Activated CD4-positive, alpha-beta memory T cell treated with anti-CD3 and anti-CD28 coated beads, Interleukin-2, amount 10 ng/mL, durations not matched to agents 7 days and 5 days (primary cell): ENCODE data around the gene HOXD12. TPM values are rescaled to one million over a fixed set of nuclear protein-coding genes. Genes with fewer than 3 reads are reported as not detected.

ENCODE experiments used
- CTCF ChIA-PET: fragments of 350-600 bp; sonication (Branson Sonifier 250); formaldehyde crosslinking; loops from one replicate; lab custom pipeline; 2021; ENCODE audit warnings: antibody characterized with exemption, inconsistent platforms; lab: Charles Lee
- POLR2A ChIA-PET: fragments of 350-600 bp; sonication (Branson Sonifier 250); formaldehyde crosslinking; loops from one replicate; lab custom pipeline; 2021; ENCODE audit warnings: antibody characterized with exemption; lab: Charles Lee
- DNase-seq: peaks from one replicate; pipeline ENCODE4 v3.0.0-alpha.2; 2020
- H3K27ac Mint-ChIP-seq: one replicate; pipeline ENCODE4 v1.8.0; 2021; ENCODE audit warnings: mild to moderate bottlenecking, mixed read lengths
- H3K27me3 Mint-ChIP-seq: one replicate; pipeline ENCODE4 v1.8.0; 2021; ENCODE audit warnings: mixed read lengths
- H3K36me3 Mint-ChIP-seq: one replicate; pipeline ENCODE4 v1.8.0; 2021; ENCODE audit warnings: low read depth, mixed read lengths
- H3K4me1 Mint-ChIP-seq: one replicate; pipeline ENCODE4 v1.8.0; 2021; ENCODE audit warnings: mixed read lengths
- H3K4me3 Mint-ChIP-seq: one replicate; pipeline ENCODE4 v1.8.0; 2021; ENCODE audit warnings: mild to moderate bottlenecking, mixed read lengths
- H3K9me3 Mint-ChIP-seq: one replicate; pipeline ENCODE4 v1.8.0; 2021; ENCODE audit warnings: mixed read lengths
- total RNA-seq, 2 experiments: library from RNA; stranded (reverse); gene quantifications; one replicate each; pipeline ENCODE4 v1.2.3, GENCODE V29; 2021

HOXD12 gene
- total RNA-seq, 2 experiments from 2014 or later, result not detected

- H3K9me3 Mint-ChIP-seq, result no peaks in the 10 kb centered on the region
- H3K4me3 Mint-ChIP-seq, result no peak overlapping the region
- H3K4me1 Mint-ChIP-seq, result peaks cover 8% of the 10 kb centered on the region
- no peak for DNase-seq
- ChIA-PET CTCF (interaction anchor here (1.3 to 4.0 kb wide), 4 partner anchors 8 to 329 kb away, joined by 3 to 43 read pairs (median 13); no protein-coding TSS in a partner anchor), POLR2A (no interaction called here)
- no peak overlapping the region for H3K27ac Mint-ChIP-seq
- H3K36me3 Mint-ChIP-seq, result peaks cover 6% of the 10 kb centered on the region
- peaks cover 72% of the 10 kb centered on the region for H3K27me3 Mint-ChIP-seq
Measured at GRCh38 chr2:176125772-176126054, 26.1 kb downstream of the HOXD12 start.

- H3K9me3 Mint-ChIP-seq, result no peaks in the 10 kb centered on the region
- no peak overlapping the region for H3K4me3 Mint-ChIP-seq
- DNase-seq, result peak; percentile 61
- no peak overlapping the region for H3K27ac Mint-ChIP-seq
- H3K27me3 Mint-ChIP-seq, result peaks cover 74% of the 10 kb centered on the region
- ChIA-PET POLR2A (interaction anchor here (0.9 kb wide), 1 partner anchor 527 kb away, joined by 3 read pairs; no protein-coding TSS in a partner anchor), CTCF (interaction anchor here (0.5 to 4.0 kb wide), 26 partner anchors 9 to 1021 kb away, joined by 3 to 43 read pairs (median 6); no protein-coding TSS in a partner anchor)
- peaks cover 10% of the 10 kb centered on the region for H3K36me3 Mint-ChIP-seq
- H3K4me1 Mint-ChIP-seq, result peaks cover 16% of the 10 kb centered on the region
Measured at GRCh38 chr2:176126929-176127773, 27.6 kb downstream of the HOXD12 start.

GRCh38 chr2:176127774-176128072 lies 28.1 kb downstream of the HOXD12 start:
- H3K4me1 Mint-ChIP-seq, result peaks cover 20% of the 10 kb centered on the region
- peaks cover 10% of the 10 kb centered on the region for H3K36me3 Mint-ChIP-seq
- CTCF ChIA-PET, result interaction anchor here (0.6 to 4.0 kb wide), 14 partner anchors 12 to 1020 kb away, joined by 3 to 43 read pairs (median 8); no protein-coding TSS in a partner anchor
- DNase-seq, result no peak
- H3K27me3 Mint-ChIP-seq, result peaks cover 77% of the 10 kb centered on the region
- no peak overlapping the region for H3K4me3 Mint-ChIP-seq
- no peak overlapping the region for H3K27ac Mint-ChIP-seq
- POLR2A ChIA-PET, result no interaction called here
- no peaks in the 10 kb centered on the region for H3K9me3 Mint-ChIP-seq

- Mint-ChIP-seq H3K27me3 (peaks cover 81% of the 10 kb centered on the region), H3K4me3 (peak overlapping the region; percentile 30), H3K36me3 (peaks cover 10% of the 10 kb centered on the region), H3K9me3 (no peaks in the 10 kb centered on the region), H3K4me1 (peaks cover 22% of the 10 kb centered on the region), H3K27ac (peak overlapping the region; percentile 63)
- CTCF ChIA-PET, result interaction anchor here (0.6 to 4.0 kb wide), 11 partner anchors 11 to 524 kb away, joined by 3 to 43 read pairs (median 10); no protein-coding TSS in a partner anchor
- DNase-seq, result no peak
- POLR2A ChIA-PET, result no interaction called here
Measured at GRCh38 chr2:176128172-176128981, 28.8 kb downstream of the HOXD12 start.

- no peak for DNase-seq
- Mint-ChIP-seq H3K27me3 (peaks cover 81% of the 10 kb centered on the region), H3K36me3 (peaks cover 10% of the 10 kb centered on the region), H3K4me1 (peaks cover 22% of the 10 kb centered on the region), H3K9me3 (no peaks in the 10 kb centered on the region), H3K27ac (peak within 1 kb of the TSS; percentile 63), H3K4me3 (peak within 1 kb of the TSS; percentile 40)
- ChIA-PET POLR2A (no interaction called here), CTCF (interaction anchor here (2.4 to 4.0 kb wide), 4 partner anchors 10 to 523 kb away, joined by 9 to 43 read pairs (median 18); no protein-coding TSS in a partner anchor)
Measured at GRCh38 chr2:176128982-176129796, 29.6 kb downstream of the HOXD12 start, which contains the start of gene HOXD8. TSS of gene HOXD8 (plus strand) at chr2:176129705. CDS start at chr2:176130367, 662 bp downstream.

- Mint-ChIP-seq H3K4me1 (peaks cover 22% of the 10 kb centered on the region), H3K4me3 (no peak overlapping the region), H3K36me3 (peaks cover 10% of the 10 kb centered on the region), H3K27ac (no peak overlapping the region), H3K27me3 (peaks cover 81% of the 10 kb centered on the region), H3K9me3 (no peaks in the 10 kb centered on the region)
- DNase-seq, result no peak
- CTCF ChIA-PET, result no interaction called here
- POLR2A ChIA-PET, result no interaction called here
Measured at GRCh38 chr2:176129813-176130146, 30.2 kb downstream of the HOXD12 start.

GRCh38 chr2:176130147-176130956 lies 30.8 kb downstream of the HOXD12 start:
- Mint-ChIP-seq H3K27ac (peak overlapping the region; percentile 70), H3K4me3 (no peak overlapping the region), H3K36me3 (peaks cover 10% of the 10 kb centered on the region), H3K27me3 (peaks cover 82% of the 10 kb centered on the region), H3K4me1 (peaks cover 22% of the 10 kb centered on the region), H3K9me3 (no peaks in the 10 kb centered on the region)
- no peak for DNase-seq
- ChIA-PET POLR2A (no interaction called here), CTCF (interaction anchor here (1.2 to 3.4 kb wide), 4 partner anchors 9 to 424 kb away, joined by 4 to 10 read pairs (median 8); no protein-coding TSS in a partner anchor)

GRCh38 chr2:176130957-176131847 lies 31.6 kb downstream of the HOXD12 start:
- H3K4me1 Mint-ChIP-seq, result peaks cover 29% of the 10 kb centered on the region
- peak overlapping the region; percentile 44 for H3K4me3 Mint-ChIP-seq
- no peak for DNase-seq
- POLR2A ChIA-PET, result no interaction called here
- H3K27me3 Mint-ChIP-seq, result peaks cover 82% of the 10 kb centered on the region
- no peaks in the 10 kb centered on the region for H3K9me3 Mint-ChIP-seq
- CTCF ChIA-PET, result interaction anchor here (1.0 to 3.4 kb wide), 8 partner anchors 9 to 521 kb away, joined by 4 to 10 read pairs (median 6); partner anchors contain the start of gene HOXD10
- H3K36me3 Mint-ChIP-seq, result peaks cover 10% of the 10 kb centered on the region
- H3K27ac Mint-ChIP-seq, result peak overlapping the region; percentile 70

- H3K9me3 Mint-ChIP-seq, result no peaks in the 10 kb centered on the region
- peaks cover 10% of the 10 kb centered on the region for H3K36me3 Mint-ChIP-seq
- CTCF ChIA-PET, result interaction anchor here (0.7 to 3.4 kb wide), 9 partner anchors 8 to 521 kb away, joined by 4 to 10 read pairs (median 6); partner anchors contain the start of gene HOXD10
- peaks cover 80% of the 10 kb centered on the region for H3K27me3 Mint-ChIP-seq
- DNase-seq, result no peak
- POLR2A ChIA-PET, result no interaction called here
- H3K4me3 Mint-ChIP-seq, result no peak overlapping the region
- no peak overlapping the region for H3K27ac Mint-ChIP-seq
- peaks cover 29% of the 10 kb centered on the region for H3K4me1 Mint-ChIP-seq
Measured at GRCh38 chr2:176131848-176132158, 32.2 kb downstream of the HOXD12 start.

- H3K27ac Mint-ChIP-seq, result no peak overlapping the region
Measured at GRCh38 chr2:176132205-176133171, 32.9 kb downstream of the HOXD12 start.

More at GRCh38 chr2:176132205-176133171, 32.9 kb downstream of the HOXD12 start:
- Mint-ChIP-seq H3K4me3 (peak overlapping the region; percentile 69), H3K9me3 (no peaks in the 10 kb centered on the region), H3K4me1 (peaks cover 29% of the 10 kb centered on the region), H3K36me3 (peaks cover 10% of the 10 kb centered on the region), H3K27me3 (peaks cover 83% of the 10 kb centered on the region)
- no peak for DNase-seq
- CTCF ChIA-PET, result interaction anchor here (0.7 to 3.4 kb wide), 10 partner anchors 8 to 720 kb away, joined by 4 to 10 read pairs (median 6); partner anchors contain the start of gene HOXD10
- POLR2A ChIA-PET, result interaction anchor here (1.0 kb wide), 1 partner anchor 11 kb away, joined by 3 read pairs; no protein-coding TSS in a partner anchor
